Esophagus muscularis mucosa (tissue), 4 donors: Measurements from ENCODE around the gene PUSL1. TPM values are rescaled to one million over a fixed set of nuclear protein-coding genes. Genes with fewer than 3 reads are reported as not detected.

Experiments
- DNase-seq: peaks from one replicate; pipeline ENCODE4 v3.0.0-alpha.2; 2017; ENCODE audit errors: extremely low spot score
- H3K27ac ChIP-seq, 4 donors: fragments of 200-600 bp; sonication (generic); replicated peaks in 1 of 4; 1 replicate in 3 of 4; 2 replicates in 1 of 4; pipeline ENCODE4 v1.5.1; 2016 to 2019; ENCODE audit warnings: mild to moderate bottlenecking in 1 of 4
- H3K27me3 ChIP-seq, 4 donors: fragments of 200-600 bp; sonication (generic); one replicate each; pipeline versions ENCODE4 v1.5.1 to v1.6.0; 2016 to 2019
- H3K36me3 ChIP-seq, 4 donors: fragments of 200-600 bp; sonication (generic); one replicate each; pipeline ENCODE4 v1.5.1; 2016 to 2019
- H3K4me1 ChIP-seq, 4 donors: fragments of 200-600 bp; sonication (generic); one replicate each; pipeline ENCODE4 v1.5.1; 2016 to 2019
- H3K4me3 ChIP-seq, 4 donors: fragments of 200-600 bp; sonication (generic); 1 replicate in 2 of 4; 2 replicates in 2 of 4; pipeline ENCODE4 v1.5.1; 2016 to 2019; ENCODE audit warnings: mild to moderate bottlenecking in 4 of 4, moderate library complexity in 1 of 4
- H3K9me3 ChIP-seq, 4 donors: fragments of 200-600 bp; sonication (generic); 1 replicate in 3 of 4; 2 replicates in 1 of 4; pipeline ENCODE4 v1.5.1; 2016 to 2019
- EP300 ChIP-seq: sonication (generic); formaldehyde crosslinking; IDR thresholded peaks from one replicate; pipeline ENCODE4 v1.6.1; 2017; ENCODE audit warnings: antibody characterized with exemption
- POLR2A ChIP-seq: fragments of 450-650 bp; IDR thresholded peaks from one replicate; pipeline ENCODE4 v1.6.1; 2017; ENCODE audit warnings: antibody characterized with exemption, moderate library complexity, mild to moderate bottlenecking, low read depth
- POLR2AphosphoS5 ChIP-seq, 2 donors: sonication (generic); formaldehyde crosslinking; IDR thresholded peaks; one replicate each; pipeline ENCODE4 v1.6.1; 2017; ENCODE audit warnings: antibody characterized with exemption in 2 of 2
- WGBS: methylation state at CpG from one replicate; pipeline ENCODE4 v1.1.5; 2018; 5-methylcytosine and 5-hydroxymethylcytosine counted together
- intact Hi-C: fragments of 100-400 bp; cut with DNase I; formaldehyde crosslinking; loops from one replicate; pipeline ENCODE4 v1.15.1; 2023
- total RNA-seq, 4 donors: library from RNA; depleted of rRNA; stranded (reverse); fragments of >200 nt; gene quantifications; one replicate each; pipeline versions ENCODE4 v1.1.0 to v1.2.1, GENCODE V29; 2016
- TF ChIP-seq, protein P1 (sequence below), 3 experiments: fragments of 200-600 bp in 2 of 3; fragments of 450-650 bp in 1 of 3; sonication (generic) in 2 of 3; IDR thresholded peaks; one replicate each; pipeline ENCODE4 v1.5.1; 2017 to 2019; ENCODE audit warnings: antibody characterized with exemption in 3 of 3, mild to moderate bottlenecking in 2 of 3, moderate library complexity in 1 of 3

Gene PUSL1
- total RNA-seq, 4 donors from 2014 or later = 10.3 to 24.7 (median 21.7) TPM

GRCh38 chr1:1264868-1265272, 43.5 kb upstream of the PUSL1 start:
- 73% methylated on average over 10 of the region's 10 CpGs for WGBS
- intact Hi-C loops = no loop called here
- no peak for DNase-seq
- no peaks in the 10 kb centered on the region for H3K27me3 ChIP-seq
- TF ChIP-seq POLR2AphosphoS5 (IDR thresholded peaks at IDR 0.05) (no peak), POLR2A (no peak), EP300 (no peak)
- TF ChIP-seq, protein P1, sequence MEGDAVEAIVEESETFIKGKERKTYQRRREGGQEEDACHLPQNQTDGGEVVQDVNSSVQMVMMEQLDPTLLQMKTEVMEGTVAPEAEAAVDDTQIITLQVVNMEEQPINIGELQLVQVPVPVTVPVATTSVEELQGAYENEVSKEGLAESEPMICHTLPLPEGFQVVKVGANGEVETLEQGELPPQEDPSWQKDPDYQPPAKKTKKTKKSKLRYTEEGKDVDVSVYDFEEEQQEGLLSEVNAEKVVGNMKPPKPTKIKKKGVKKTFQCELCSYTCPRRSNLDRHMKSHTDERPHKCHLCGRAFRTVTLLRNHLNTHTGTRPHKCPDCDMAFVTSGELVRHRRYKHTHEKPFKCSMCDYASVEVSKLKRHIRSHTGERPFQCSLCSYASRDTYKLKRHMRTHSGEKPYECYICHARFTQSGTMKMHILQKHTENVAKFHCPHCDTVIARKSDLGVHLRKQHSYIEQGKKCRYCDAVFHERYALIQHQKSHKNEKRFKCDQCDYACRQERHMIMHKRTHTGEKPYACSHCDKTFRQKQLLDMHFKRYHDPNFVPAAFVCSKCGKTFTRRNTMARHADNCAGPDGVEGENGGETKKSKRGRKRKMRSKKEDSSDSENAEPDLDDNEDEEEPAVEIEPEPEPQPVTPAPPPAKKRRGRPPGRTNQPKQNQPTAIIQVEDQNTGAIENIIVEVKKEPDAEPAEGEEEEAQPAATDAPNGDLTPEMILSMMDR (IDR thresholded peaks at IDR 0.05) = no peak
- peaks cover 43 to 93% (median 84%) of the 10 kb centered on the region in 4 donors for H3K36me3 ChIP-seq
- H3K9me3 ChIP-seq = no peaks in the 10 kb centered on the region
- H3K4me3 ChIP-seq = no peak overlapping the region
- peaks cover 5 to 33% (median 15%) of the 10 kb centered on the region in 4 donors for H3K4me1 ChIP-seq
- H3K27ac ChIP-seq = no peak overlapping the region

DNA sequence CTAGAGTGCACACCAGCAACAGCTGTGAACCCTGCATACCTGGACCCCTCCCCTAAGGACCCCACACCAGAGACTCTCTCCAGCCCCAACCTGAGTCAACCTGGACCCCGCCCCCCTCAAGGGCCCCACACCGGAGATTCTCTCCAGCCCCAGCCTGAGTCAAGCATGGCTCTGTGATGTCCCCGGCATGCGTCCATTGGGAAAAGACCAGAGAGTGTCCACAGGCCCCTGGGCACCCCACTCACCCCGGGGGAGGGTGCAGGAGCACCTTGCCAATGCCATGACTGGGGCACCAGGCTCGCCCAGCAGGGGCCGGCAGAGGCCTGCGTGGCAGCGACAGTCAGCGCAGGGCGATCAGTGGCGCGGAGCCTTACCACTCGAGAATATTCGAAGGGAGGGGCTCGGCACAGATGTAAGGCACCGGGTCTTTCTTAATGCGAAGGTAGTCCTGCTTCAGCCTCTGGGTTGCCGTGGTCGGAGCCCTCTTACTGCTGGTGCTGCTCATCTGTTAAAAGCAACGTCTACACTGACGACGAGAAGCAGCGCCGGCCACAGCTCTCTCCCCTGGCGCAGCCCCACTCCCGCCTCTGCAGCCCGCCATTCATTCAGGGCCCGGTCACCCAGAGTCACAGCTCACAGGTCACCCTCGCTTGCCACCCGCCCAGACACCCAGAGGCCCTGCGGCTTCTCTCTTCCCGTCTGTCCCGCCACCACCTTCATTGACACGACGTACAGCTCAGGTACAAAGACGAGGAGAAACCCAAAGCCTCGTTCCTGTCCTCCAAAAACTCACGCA, 40.7 kb upstream of the PUSL1 start:
- Histone ChIP-seq H3K27me3 (no peaks in the 10 kb centered on the region), H3K4me1 (peaks cover 29 to 61% (median 40%) of the 10 kb centered on the region in 4 donors), H3K27ac (no peak overlapping the region), H3K36me3 (peaks cover 33 to 67% (median 60%) of the 10 kb centered on the region in 4 donors), H3K9me3 (no peaks in the 10 kb centered on the region), H3K4me3 (no peak overlapping the region)
- TF ChIP-seq, protein P1 (IDR thresholded peaks at IDR 0.05) = no peak
- TF ChIP-seq POLR2A (no peak), EP300 (no peak), POLR2AphosphoS5 (IDR thresholded peaks at IDR 0.05) (no peak)
- 93% methylated on average over 25 of the region's 39 CpGs for WGBS
- DNase-seq = no peak
- intact Hi-C loops = no loop called here

DNA sequence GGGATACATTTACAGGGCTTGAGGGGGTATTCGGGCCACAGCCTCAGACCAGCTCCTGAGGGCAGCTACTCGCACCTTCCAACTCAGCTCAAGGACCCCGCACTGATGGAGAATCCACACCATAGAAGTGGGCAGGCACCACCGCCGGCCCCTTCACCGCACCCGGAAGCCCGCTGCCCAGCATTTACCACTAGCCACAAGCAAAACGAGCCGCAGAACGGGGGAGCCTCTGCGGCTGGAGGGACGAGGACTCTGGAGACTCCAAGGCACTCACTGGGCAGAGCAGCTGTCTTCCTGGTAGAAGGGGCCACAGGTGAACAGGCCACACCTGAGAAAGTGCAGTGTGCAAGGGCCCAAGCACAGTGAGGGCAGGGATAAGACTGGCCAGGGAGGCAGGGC, 40.1 kb upstream of the PUSL1 start:
- H3K4me3 ChIP-seq = no peak overlapping the region
- intact Hi-C loops = no loop called here
- WGBS = 94% methylated on average over 13 of the region's 13 CpGs
- DNase-seq = no peak
- peaks cover 31 to 66% (median 44%) of the 10 kb centered on the region in 4 donors for H3K4me1 ChIP-seq
- no peaks in the 10 kb centered on the region for H3K9me3 ChIP-seq
- no peaks in the 10 kb centered on the region for H3K27me3 ChIP-seq
- TF ChIP-seq, protein P1 (IDR thresholded peaks at IDR 0.05) = no peak
- TF ChIP-seq POLR2A (no peak), POLR2AphosphoS5 (IDR thresholded peaks at IDR 0.05) (no peak), EP300 (no peak)
- H3K27ac ChIP-seq = no peak overlapping the region
- H3K36me3 ChIP-seq = peaks cover 27 to 61% (median 54%) of the 10 kb centered on the region in 4 donors

DNA sequence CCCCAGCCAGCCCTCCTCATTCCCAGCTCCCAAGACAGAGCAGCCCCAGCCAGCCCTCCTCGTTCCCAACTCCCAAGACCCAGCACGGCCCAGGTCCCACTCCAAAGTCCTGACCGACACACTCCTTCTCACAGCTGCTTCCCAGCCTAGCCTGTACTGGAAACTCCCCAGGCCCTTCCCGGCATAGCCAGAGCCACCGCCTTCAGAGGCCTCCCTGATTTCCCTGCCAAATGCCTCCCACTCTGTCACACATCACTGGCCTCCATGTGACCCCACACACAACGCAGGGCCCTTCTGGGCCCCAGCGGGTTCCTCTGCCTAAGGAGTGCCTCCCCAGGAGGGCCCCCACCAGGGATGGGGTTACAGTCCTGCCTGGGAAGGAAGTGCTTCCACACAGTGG, 37.6 kb upstream of the PUSL1 start:
- no peak for DNase-seq
- TF ChIP-seq, protein P1 (IDR thresholded peaks at IDR 0.05) = no peak
- TF ChIP-seq EP300 = no peak
- Histone ChIP-seq H3K4me3 (peak overlapping the region in 2 of 4 donors; percentile 10), H3K9me3 (no peaks in the 10 kb centered on the region), H3K4me1 (peaks cover 40 to 76% (median 53%) of the 10 kb centered on the region in 4 donors), H3K27me3 (no peaks in the 10 kb centered on the region), H3K36me3 (peaks cover 18 to 36% (median 29%) of the 10 kb centered on the region in 4 donors), H3K27ac (no peak overlapping the region)
- intact Hi-C loops = loop anchor here (5.0 kb wide), 1 partner anchor 39 kb away; the partner anchor contains the start of genes B3GALT6 and SDF4
- 60% methylated on average over 7 of the region's 7 CpGs for WGBS
